Calu3 (cell line): Measurements from ENCODE around the gene RBPJ. TPM values are rescaled to one million over a fixed set of nuclear protein-coding genes. Genes with fewer than 3 reads are reported as not detected.

ENCODE experiments used
- BruUV-seq: library from RNA; stranded (reverse); fragments of 400-500 nt; replicated peaks from 2 replicates; lab custom pipeline; 2021; lab: Mats Ljungman, UMichigan
- CTCF ChIA-PET: fragments of 300-600 bp; sonication (Branson Sonifier 250); formaldehyde crosslinking; loops from one replicate; lab custom pipeline; 2022; ENCODE audit warnings: antibody characterized with exemption; lab: Charles Lee
- DNase-seq: peaks from one replicate; pipeline ENCODE4 v3.0.0; 2022
- H3K27ac Mint-ChIP-seq: one replicate; pipeline ENCODE4 v1.8.0; 2022; ENCODE audit warnings: mixed read lengths; ENCODE audit not compliant: unreplicated experiment
- H3K27me3 Mint-ChIP-seq: one replicate; pipeline ENCODE4 v1.8.0; 2022; ENCODE audit warnings: mixed read lengths; ENCODE audit not compliant: unreplicated experiment
- H3K36me3 Mint-ChIP-seq: one replicate; pipeline ENCODE4 v1.8.0; 2022; ENCODE audit warnings: mild to moderate bottlenecking, moderate library complexity, mixed read lengths; ENCODE audit not compliant: insufficient read depth, unreplicated experiment
- H3K4me1 Mint-ChIP-seq: one replicate; pipeline ENCODE4 v1.8.0; 2022; ENCODE audit warnings: mild to moderate bottlenecking, low read depth, mixed read lengths; ENCODE audit not compliant: unreplicated experiment
- H3K4me3 Mint-ChIP-seq: one replicate; pipeline ENCODE4 v1.8.0; 2022; ENCODE audit warnings: mild to moderate bottlenecking, low read depth, moderate library complexity, mixed read lengths; ENCODE audit not compliant: unreplicated experiment
- H3K9me3 Mint-ChIP-seq: one replicate; pipeline ENCODE4 v1.8.0; 2022; ENCODE audit warnings: low read depth, mixed read lengths; ENCODE audit not compliant: unreplicated experiment
- CTCF ChIP-seq: fragments of 200-600 bp; IDR thresholded peaks from one replicate; pipeline ENCODE4 v1.8.0; 2022; ENCODE audit warnings: antibody characterized with exemption; ENCODE audit not compliant: unreplicated experiment
- intact Hi-C: fragments of 100-400 bp; cut with micrococcal nuclease; formaldehyde crosslinking; loops from one replicate; pipeline ENCODE4 v1.10.0; 2022; ENCODE audit not compliant: unreplicated experiment
- total RNA-seq: library from RNA; stranded (reverse); gene quantifications from 2 replicates; pipeline ENCODE4 v1.2.3, GENCODE V29; 2022

RBPJ gene
- total RNA-seq, 1 experiment from 2014 or later = 56.3 TPM

GRCh38 chr4:26375551-26375950 is 54.7 kb downstream of the RBPJ start:
- Mint-ChIP-seq H3K27ac (no peak overlapping the region), H3K4me3 (no peak overlapping the region), H3K4me1 (peaks cover 13% of the 10 kb centered on the region), H3K36me3 (no peaks in the 10 kb centered on the region), H3K27me3 (no peaks in the 10 kb centered on the region), H3K9me3 (no peaks in the 10 kb centered on the region)
- no TSS peak for BruUV-seq
- CTCF ChIA-PET = no interaction called here
- TF ChIP-seq CTCF = no peak
- intact Hi-C loops = no loop called here
- no peak for DNase-seq

- TF ChIP-seq CTCF = no peak
- DNase-seq = no peak
- BruUV-seq = no TSS peak
- H3K4me1 Mint-ChIP-seq = peaks cover 3% of the 10 kb centered on the region
- no peaks in the 10 kb centered on the region for H3K9me3 Mint-ChIP-seq
- no peak overlapping the region for H3K4me3 Mint-ChIP-seq
- intact Hi-C loops = no loop called here
- CTCF ChIA-PET = no interaction called here
- H3K27me3 Mint-ChIP-seq = no peaks in the 10 kb centered on the region
- H3K27ac Mint-ChIP-seq = no peak overlapping the region
- H3K36me3 Mint-ChIP-seq = no peaks in the 10 kb centered on the region
Observed at GRCh38 chr4:26377328-26378311, 56.8 kb downstream of the RBPJ start.

- intact Hi-C loops = no loop called here
- Mint-ChIP-seq H3K4me3 (no peak overlapping the region), H3K27ac (no peak overlapping the region), H3K9me3 (no peaks in the 10 kb centered on the region), H3K36me3 (no peaks in the 10 kb centered on the region), H3K27me3 (no peaks in the 10 kb centered on the region), H3K4me1 (no peaks in the 10 kb centered on the region)
- DNase-seq = no peak
- TF ChIP-seq CTCF = no peak
- CTCF ChIA-PET = no interaction called here
- BruUV-seq = no TSS peak
Observed at GRCh38 chr4:26379837-26380236, 59.0 kb downstream of the RBPJ start.

- CTCF ChIA-PET = no interaction called here
Observed at GRCh38 chr4:26380740-26381139, 59.9 kb downstream of the RBPJ start.

More at GRCh38 chr4:26380740-26381139, 59.9 kb downstream of the RBPJ start:
- no peak for TF ChIP-seq CTCF
- intact Hi-C loops = no loop called here
- Mint-ChIP-seq H3K27ac (no peak overlapping the region), H3K36me3 (no peaks in the 10 kb centered on the region), H3K27me3 (no peaks in the 10 kb centered on the region), H3K4me1 (no peaks in the 10 kb centered on the region), H3K9me3 (no peaks in the 10 kb centered on the region), H3K4me3 (no peak overlapping the region)
- no peak for DNase-seq
- no TSS peak for BruUV-seq
